Lower lobe of right lung (tissue), 2 donors: ENCODE data around the gene GEMIN5. TPM values are rescaled to one million over a fixed set of nuclear protein-coding genes. Genes with fewer than 3 reads are reported as not detected.

Experiments used
- ATAC-seq, 2 donors: fragments of 200-7000 bp; cut with Tn5 transposase; one replicate each; pipeline ENCODE4 v1.9.1; 2020 to 2022; ENCODE audit warnings: mild to moderate bottlenecking in 2 of 2, moderate library complexity in 2 of 2
- DNase-seq: peaks from one replicate; pipeline ENCODE4 v3.0.0-alpha.2; 2020
- H3K27ac ChIP-seq: fragments of 200-600 bp; one replicate; pipeline ENCODE4 v1.8.0; 2022
- H3K27me3 ChIP-seq: fragments of 200-600 bp; one replicate; pipeline ENCODE4 v1.8.0; 2022; ENCODE audit warnings: low read depth
- H3K36me3 ChIP-seq: fragments of 200-600 bp; one replicate; pipeline ENCODE4 v1.8.0; 2022; ENCODE audit warnings: mild to moderate bottlenecking
- H3K4me1 ChIP-seq: fragments of 200-600 bp; one replicate; pipeline ENCODE4 v1.8.0; 2022
- H3K4me3 ChIP-seq: fragments of 200-600 bp; one replicate; pipeline ENCODE4 v1.8.0; 2022; ENCODE audit warnings: mild to moderate bottlenecking
- H3K9me3 ChIP-seq: fragments of 200-600 bp; one replicate; pipeline ENCODE4 v1.8.0; 2022
- CTCF ChIP-seq: fragments of 200-600 bp; IDR thresholded peaks from one replicate; pipeline ENCODE4 v1.8.0; 2022; ENCODE audit warnings: antibody characterized with exemption, mild to moderate bottlenecking
- intact Hi-C: fragments of 100-400 bp; cut with DNase I; formaldehyde crosslinking; loops from one replicate; pipeline ENCODE4 v1.11.0; 2022
- total RNA-seq: library from RNA; stranded (reverse); fragmentation: NEBNext Ultra II Directional; extraction: Animal tissue kit (Norgen Biotek cat#: 25700); gene quantifications from one replicate; pipeline ENCODE4 v1.2.1, GENCODE V29; 2021
- donor health status: DM: no; HTN: yes; CAD: no; lungs with severe emphysema.

GEMIN5 gene
- total RNA-seq, 1 donor from 2014 or later: 13.4 TPM

DNA sequence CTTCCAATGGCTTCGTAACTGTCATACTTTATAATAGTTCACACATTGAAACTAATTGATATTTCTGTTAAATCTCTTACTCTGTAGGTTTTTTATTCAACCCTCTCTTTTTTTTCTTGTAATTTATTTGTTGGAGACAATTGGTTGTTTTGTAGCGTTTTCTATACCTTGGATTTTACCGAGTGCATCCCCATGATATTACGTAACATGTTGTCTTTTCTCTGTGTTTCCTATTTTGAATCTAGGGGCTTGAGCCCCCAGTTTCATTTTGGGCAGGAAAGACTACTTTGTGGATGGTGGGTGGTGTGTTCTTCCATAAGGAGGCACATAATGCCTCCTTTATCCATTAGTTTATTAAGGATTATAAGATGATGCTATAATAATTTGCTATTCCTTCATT, 10.3 kb upstream of the GEMIN5 start:
- peaks cover 24% of the 10 kb centered on the region for H3K36me3 ChIP-seq
- intact Hi-C loops: no loop called here
- no peak for ATAC-seq
- no peaks in the 10 kb centered on the region for H3K27me3 ChIP-seq
- DNase-seq: no peak
- peaks cover 23% of the 10 kb centered on the region for H3K4me1 ChIP-seq
- H3K4me3 ChIP-seq: no peak overlapping the region
- TF ChIP-seq CTCF: no peak
- no peak overlapping the region for H3K27ac ChIP-seq
- H3K9me3 ChIP-seq: no peaks in the 10 kb centered on the region

GRCh38 chr5:154947778-154948177, 9.8 kb upstream of the GEMIN5 start:
- TF ChIP-seq CTCF: no peak
- ATAC-seq (no peak), DNase-seq (no peak)
- intact Hi-C loops: no loop called here
- no peak overlapping the region for H3K27ac ChIP-seq
- peaks cover 28% of the 10 kb centered on the region for H3K4me1 ChIP-seq
- no peaks in the 10 kb centered on the region for H3K27me3 ChIP-seq
- no peak overlapping the region for H3K4me3 ChIP-seq
- H3K9me3 ChIP-seq: no peaks in the 10 kb centered on the region
- H3K36me3 ChIP-seq: peaks cover 21% of the 10 kb centered on the region

- ATAC-seq: no peak
- Histone ChIP-seq H3K27ac (no peak overlapping the region), H3K27me3 (no peaks in the 10 kb centered on the region), H3K4me3 (no peak overlapping the region), H3K36me3 (peaks cover 11% of the 10 kb centered on the region), H3K4me1 (peaks cover 42% of the 10 kb centered on the region), H3K9me3 (no peaks in the 10 kb centered on the region)
- peak; percentile 62 for TF ChIP-seq CTCF
- DNase-seq: no peak
- intact Hi-C loops: no loop called here
These were observed 7.8 kb upstream of the GEMIN5 start for GRCh38 chr5:154945695-154946301.

GRCh38 chr5:154944716-154945115, 6.7 kb upstream of the GEMIN5 start:
- intact Hi-C loops: no loop called here
- no peak for TF ChIP-seq CTCF
- Histone ChIP-seq H3K4me3 (no peak overlapping the region), H3K36me3 (peaks cover 7% of the 10 kb centered on the region), H3K27me3 (no peaks in the 10 kb centered on the region), H3K27ac (no peak overlapping the region), H3K4me1 (peaks cover 46% of the 10 kb centered on the region), H3K9me3 (no peaks in the 10 kb centered on the region)
- DNase-seq (no peak), ATAC-seq (no peak)

- DNase-seq (no peak), ATAC-seq (no peak)
- Histone ChIP-seq H3K27me3 (no peaks in the 10 kb centered on the region), H3K4me1 (peaks cover 44% of the 10 kb centered on the region), H3K36me3 (peaks cover 5% of the 10 kb centered on the region), H3K9me3 (no peaks in the 10 kb centered on the region), H3K4me3 (no peak overlapping the region), H3K27ac (no peak overlapping the region)
- TF ChIP-seq CTCF: no peak
- intact Hi-C loops: no loop called here
These were observed 5.5 kb upstream of the GEMIN5 start for GRCh38 chr5:154943527-154943926.
